Calu3 (cell line): ENCODE results near the gene ATP8A2. TPM values are rescaled to one million over a fixed set of nuclear protein-coding genes. Genes with fewer than 3 reads are reported as not detected.
A peak's percentile ranks its signal among the peaks of the same experiment; 100 is the strongest.

Source experiments
- BruUV-seq: library from RNA; stranded (reverse); fragments of 400-500 nt; replicated peaks from 2 replicates; lab custom pipeline; 2021; lab: Mats Ljungman, UMichigan
- CTCF ChIA-PET: fragments of 300-600 bp; sonication (Branson Sonifier 250); formaldehyde crosslinking; loops from one replicate; lab custom pipeline; 2022; ENCODE audit warnings: antibody characterized with exemption; lab: Charles Lee
- DNase-seq: peaks from one replicate; pipeline ENCODE4 v3.0.0; 2022
- H3K27ac Mint-ChIP-seq: one replicate; pipeline ENCODE4 v1.8.0; 2022; ENCODE audit warnings: mixed read lengths; ENCODE audit not compliant: unreplicated experiment
- H3K27me3 Mint-ChIP-seq: one replicate; pipeline ENCODE4 v1.8.0; 2022; ENCODE audit warnings: mixed read lengths; ENCODE audit not compliant: unreplicated experiment
- H3K36me3 Mint-ChIP-seq: one replicate; pipeline ENCODE4 v1.8.0; 2022; ENCODE audit warnings: mild to moderate bottlenecking, moderate library complexity, mixed read lengths; ENCODE audit not compliant: insufficient read depth, unreplicated experiment
- H3K4me1 Mint-ChIP-seq: one replicate; pipeline ENCODE4 v1.8.0; 2022; ENCODE audit warnings: mild to moderate bottlenecking, low read depth, mixed read lengths; ENCODE audit not compliant: unreplicated experiment
- H3K4me3 Mint-ChIP-seq: one replicate; pipeline ENCODE4 v1.8.0; 2022; ENCODE audit warnings: mild to moderate bottlenecking, low read depth, moderate library complexity, mixed read lengths; ENCODE audit not compliant: unreplicated experiment
- H3K9me3 Mint-ChIP-seq: one replicate; pipeline ENCODE4 v1.8.0; 2022; ENCODE audit warnings: low read depth, mixed read lengths; ENCODE audit not compliant: unreplicated experiment
- intact Hi-C: fragments of 100-400 bp; cut with micrococcal nuclease; formaldehyde crosslinking; loops from one replicate; pipeline ENCODE4 v1.10.0; 2022; ENCODE audit not compliant: unreplicated experiment
- total RNA-seq: library from RNA; stranded (reverse); gene quantifications from 2 replicates; pipeline ENCODE4 v1.2.3, GENCODE V29; 2022
- TF ChIP-seq, protein P1 (sequence below): fragments of 200-600 bp; IDR thresholded peaks from one replicate; pipeline ENCODE4 v1.8.0; 2022; ENCODE audit warnings: antibody characterized with exemption; ENCODE audit not compliant: unreplicated experiment

The ATP8A2 gene
- total RNA-seq, 1 experiment from 2014 or later, result 0.05 TPM

GRCh38 chr13:25691654-25692053 lies 319.9 kb downstream of the ATP8A2 start:
- CTCF ChIA-PET, result no interaction called here
- no TSS peak for BruUV-seq

DNA sequence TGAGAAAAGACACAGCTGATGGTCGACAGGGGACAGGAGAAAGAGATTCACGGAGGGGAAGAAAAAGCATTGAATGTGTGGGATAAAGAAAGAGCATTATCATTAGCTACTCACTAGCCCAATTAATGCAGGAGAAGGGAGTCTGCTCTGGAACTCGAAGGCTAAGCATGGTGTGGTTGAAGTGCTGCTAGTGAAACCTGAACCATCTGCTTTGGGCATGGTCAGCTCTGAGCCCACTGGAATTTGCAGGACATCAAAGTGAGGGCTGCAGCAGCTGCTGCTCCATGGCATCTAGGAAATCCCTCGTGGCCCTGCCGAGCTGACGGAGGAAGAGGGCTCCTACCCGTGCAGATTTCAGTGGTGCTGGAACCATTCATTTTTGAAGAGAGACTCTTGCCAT lies 320.3 kb downstream of the ATP8A2 start:
- DNase-seq, result no peak
- Mint-ChIP-seq H3K27ac (no peak overlapping the region), H3K4me1 (no peaks in the 10 kb centered on the region), H3K9me3 (no peaks in the 10 kb centered on the region), H3K4me3 (no peak overlapping the region), H3K36me3 (no peaks in the 10 kb centered on the region), H3K27me3 (peaks cover 48% of the 10 kb centered on the region)
- intact Hi-C loops, result no loop called here
- no TSS peak for BruUV-seq
- CTCF ChIA-PET, result no interaction called here
- TF ChIP-seq, protein P1, sequence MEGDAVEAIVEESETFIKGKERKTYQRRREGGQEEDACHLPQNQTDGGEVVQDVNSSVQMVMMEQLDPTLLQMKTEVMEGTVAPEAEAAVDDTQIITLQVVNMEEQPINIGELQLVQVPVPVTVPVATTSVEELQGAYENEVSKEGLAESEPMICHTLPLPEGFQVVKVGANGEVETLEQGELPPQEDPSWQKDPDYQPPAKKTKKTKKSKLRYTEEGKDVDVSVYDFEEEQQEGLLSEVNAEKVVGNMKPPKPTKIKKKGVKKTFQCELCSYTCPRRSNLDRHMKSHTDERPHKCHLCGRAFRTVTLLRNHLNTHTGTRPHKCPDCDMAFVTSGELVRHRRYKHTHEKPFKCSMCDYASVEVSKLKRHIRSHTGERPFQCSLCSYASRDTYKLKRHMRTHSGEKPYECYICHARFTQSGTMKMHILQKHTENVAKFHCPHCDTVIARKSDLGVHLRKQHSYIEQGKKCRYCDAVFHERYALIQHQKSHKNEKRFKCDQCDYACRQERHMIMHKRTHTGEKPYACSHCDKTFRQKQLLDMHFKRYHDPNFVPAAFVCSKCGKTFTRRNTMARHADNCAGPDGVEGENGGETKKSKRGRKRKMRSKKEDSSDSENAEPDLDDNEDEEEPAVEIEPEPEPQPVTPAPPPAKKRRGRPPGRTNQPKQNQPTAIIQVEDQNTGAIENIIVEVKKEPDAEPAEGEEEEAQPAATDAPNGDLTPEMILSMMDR, result no peak

More at GRCh38 chr13:25691654-25692053, 319.9 kb downstream of the ATP8A2 start:
- intact Hi-C loops, result no loop called here
- Mint-ChIP-seq H3K36me3 (no peaks in the 10 kb centered on the region), H3K27ac (no peak overlapping the region), H3K4me1 (no peaks in the 10 kb centered on the region), H3K27me3 (peaks cover 45% of the 10 kb centered on the region), H3K4me3 (no peak overlapping the region), H3K9me3 (no peaks in the 10 kb centered on the region)
- TF ChIP-seq, protein P1, result no peak
- DNase-seq, result no peak

GRCh38 chr13:25699056-25699455 lies 327.3 kb downstream of the ATP8A2 start:
- Mint-ChIP-seq H3K4me1 (no peaks in the 10 kb centered on the region), H3K9me3 (no peaks in the 10 kb centered on the region), H3K4me3 (no peak overlapping the region), H3K27ac (no peak overlapping the region), H3K27me3 (peaks cover 40% of the 10 kb centered on the region), H3K36me3 (no peaks in the 10 kb centered on the region)
- BruUV-seq, result no TSS peak
- CTCF ChIA-PET, result no interaction called here
- TF ChIP-seq, protein P1, result no peak
- DNase-seq, result peak; percentile 2
- intact Hi-C loops, result no loop called here

DNA sequence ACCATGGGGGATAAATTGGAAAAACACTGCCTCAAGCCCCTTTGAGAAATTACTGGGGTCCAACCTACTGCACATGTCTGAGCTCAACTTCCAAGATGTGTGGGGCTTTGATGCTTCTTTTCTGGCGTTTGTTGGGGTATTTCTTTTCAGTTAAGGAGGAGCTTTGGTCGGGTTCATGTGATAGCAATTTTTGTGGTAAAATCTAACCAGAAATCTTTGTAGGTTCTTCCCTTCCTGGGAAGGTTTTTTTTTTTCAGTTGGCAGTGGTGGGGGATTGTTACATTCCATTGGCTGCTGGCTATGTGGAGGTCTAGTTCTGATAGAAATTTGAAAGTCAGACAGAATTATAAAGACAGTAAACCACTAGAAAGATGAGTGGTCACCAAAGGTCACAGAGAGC lies 327.8 kb downstream of the ATP8A2 start:
- Mint-ChIP-seq H3K36me3 (no peaks in the 10 kb centered on the region), H3K27ac (no peak overlapping the region), H3K9me3 (no peaks in the 10 kb centered on the region), H3K27me3 (peaks cover 40% of the 10 kb centered on the region), H3K4me3 (no peak overlapping the region), H3K4me1 (no peaks in the 10 kb centered on the region)
- TF ChIP-seq, protein P1, result no peak
- intact Hi-C loops, result no loop called here
- no peak for DNase-seq
- BruUV-seq, result no TSS peak
- CTCF ChIA-PET, result no interaction called here
